OCI-LY7 (cell line): Measurements from ENCODE around the gene CD2BP2. TPM values are rescaled to one million over a fixed set of nuclear protein-coding genes. Genes with fewer than 3 reads are reported as not detected.

Experiments
- BruUV-seq: library from RNA; stranded (reverse); fragments of 400-500 nt; replicated peaks from 2 replicates; lab custom pipeline; 2021; lab: Mats Ljungman, UMichigan
- CTCF ChIA-PET: fragments of 300-600 bp; sonication (Branson Sonifier 250); formaldehyde crosslinking; loops from one replicate; lab custom pipeline; 2022; ENCODE audit warnings: antibody characterized with exemption; ENCODE audit not compliant: unreplicated experiment; lab: Charles Lee
- POLR2A ChIA-PET: fragments of 300-600 bp; sonication (Branson Sonifier 250); formaldehyde crosslinking; loops from one replicate; lab custom pipeline; 2022; ENCODE audit warnings: antibody characterized with exemption; lab: Charles Lee
- DNase-seq: peaks from one replicate; pipeline ENCODE4 v3.0.0-alpha.2; 2015; ENCODE audit warnings: low spot score
- H2AFZ ChIP-seq: fragments of 200-600 bp; sonication (generic), shearing (Covaris generic); 2 replicates; pipeline ENCODE4 v1.6.1; 2014; ENCODE audit warnings: mild to moderate bottlenecking, antibody characterized with exemption, low read length, moderate library complexity
- H3K27ac ChIP-seq: fragments of 200-600 bp; sonication (generic); 2 replicates; pipeline ENCODE4 v1.5.1; 2014; ENCODE audit warnings: mixed run types, low read depth, mild to moderate bottlenecking, moderate library complexity, low read length, inconsistent platforms; ENCODE audit not compliant: poor library complexity, severe bottlenecking
- H3K36me3 ChIP-seq: fragments of 200-600 bp; sonication (generic); 2 replicates; pipeline ENCODE4 v1.6.1; 2014; ENCODE audit warnings: mild to moderate bottlenecking, antibody characterized with exemption, low read length, moderate library complexity, mixed read lengths; ENCODE audit not compliant: insufficient read depth
- H3K4me1 ChIP-seq: fragments of 200-600 bp; sonication (generic); 2 replicates; pipeline ENCODE4 v1.5.1; 2014; ENCODE audit warnings: mild to moderate bottlenecking, low read length; ENCODE audit not compliant: insufficient read depth, poor library complexity, severe bottlenecking
- H3K4me2 ChIP-seq: fragments of 200-600 bp; sonication (generic); 2 replicates; pipeline ENCODE4 v1.6.1; 2014; ENCODE audit warnings: mild to moderate bottlenecking, low read length
- H3K4me3 ChIP-seq: fragments of 200-600 bp; sonication (generic); 2 replicates; pipeline ENCODE4 v1.5.1; 2014; ENCODE audit warnings: mild to moderate bottlenecking, low read depth, low read length; ENCODE audit not compliant: poor library complexity, severe bottlenecking
- H3K79me2 ChIP-seq: fragments of 200-600 bp; sonication (generic); 2 replicates; pipeline ENCODE4 v1.6.1; 2016; ENCODE audit warnings: low read depth, mild to moderate bottlenecking, low read length, moderate library complexity, mixed read lengths; ENCODE audit not compliant: insufficient read depth
- H3K9me2 ChIP-seq: fragments of 200-600 bp; sonication (generic); 2 replicates; pipeline ENCODE4 v1.6.1; 2016; ENCODE audit warnings: mild to moderate bottlenecking, low read length, mixed read lengths; ENCODE audit not compliant: insufficient read depth
- H3K9me3 ChIP-seq: fragments of 200-600 bp; sonication (generic); 2 replicates; pipeline ENCODE4 v1.6.1; 2014; ENCODE audit warnings: mild to moderate bottlenecking, mixed run types, low read length, mixed read lengths
- H4K20me1 ChIP-seq: fragments of 200-600 bp; sonication (generic); 2 replicates; pipeline ENCODE4 v1.6.1; 2014; ENCODE audit warnings: mild to moderate bottlenecking, antibody characterized with exemption, low read length, moderate library complexity, mixed read lengths; ENCODE audit not compliant: insufficient read depth
- CTCF ChIP-seq: fragments of 200-600 bp; sonication (generic); conservative IDR thresholded peaks from 2 replicates; pipeline ENCODE4 v1.5.1; 2014; ENCODE audit warnings: mild to moderate bottlenecking, antibody characterized with exemption, low read length, moderate library complexity, mixed read lengths
- EZH2phosphoT487 ChIP-seq: fragments of 200-600 bp; sonication (generic); IDR thresholded peaks from 2 replicates; pipeline ENCODE4 v1.6.1; 2018; ENCODE audit warnings: low read depth, borderline replicate concordance, mild to moderate bottlenecking, mixed run types, antibody characterized with exemption, low read length, moderate library complexity, mixed read lengths
- intact Hi-C: fragments of 100-400 bp; cut with micrococcal nuclease; formaldehyde crosslinking; loops from one replicate; pipeline ENCODE4 v1.10.0; 2022; ENCODE audit not compliant: unreplicated experiment
- total RNA-seq, 2 experiments: library from RNA; depleted of rRNA in 1 of 2; stranded (reverse); fragments of >200 nt in 1 of 2; shearing (Covaris generic) in 1 of 2; gene quantifications; 2 replicates each; pipeline ENCODE4 v1.2.3, GENCODE V29; 2014 to 2022

Gene CD2BP2
- total RNA-seq, 2 experiments from 2014 or later = 69.2 to 111 TPM

DNA sequence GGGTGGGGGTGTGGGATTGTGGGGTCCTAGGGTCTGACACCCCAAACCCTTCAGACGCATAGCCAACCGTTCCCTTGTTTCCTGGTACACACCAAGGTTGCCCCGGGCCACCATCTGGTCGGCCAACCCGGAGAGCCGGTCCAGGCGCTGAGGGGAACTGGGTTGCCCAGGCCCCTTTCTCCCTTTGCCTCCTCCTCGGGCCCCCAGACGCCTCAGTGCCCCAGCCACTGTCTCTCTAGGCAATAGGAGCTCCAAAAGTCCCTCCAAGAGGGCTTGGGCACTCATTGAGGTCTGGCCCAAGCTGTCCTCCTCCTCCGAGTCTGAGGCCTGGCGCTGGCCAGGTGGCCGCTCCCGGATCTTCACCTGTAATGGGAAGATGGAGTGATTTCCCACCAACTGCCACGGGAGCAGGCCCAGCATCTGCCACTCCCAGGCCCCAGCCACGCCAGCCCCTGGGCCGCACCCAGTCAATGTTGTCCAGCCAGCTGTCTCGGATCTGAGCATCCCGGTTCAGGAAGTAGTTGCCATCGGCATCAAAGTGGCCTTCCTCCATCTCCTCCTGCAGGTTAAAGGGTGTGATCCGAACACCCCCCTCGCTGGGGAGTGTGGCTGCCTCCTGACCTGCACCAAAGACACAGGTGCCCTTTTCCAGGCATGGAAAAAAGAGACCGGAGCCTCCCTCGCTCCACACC is 1.5 kb downstream of the CD2BP2 start:
- Histone ChIP-seq H3K4me1 (peaks cover 79% of the 10 kb centered on the region), H3K79me2 (peaks cover 37% of the 10 kb centered on the region), H2AFZ (no peak overlapping the region), H3K36me3 (peaks cover 68% of the 10 kb centered on the region), H3K9me2 (no peaks in the 10 kb centered on the region), H3K4me2 (peak overlapping the region; percentile 99), H4K20me1 (no peaks in the 10 kb centered on the region), H3K4me3 (peak overlapping the region; percentile 98), H3K9me3 (no peaks in the 10 kb centered on the region), H3K27ac (peak overlapping the region; percentile 76)
- ChIA-PET CTCF (interaction anchor here (0.6 to 1.1 kb wide), 4 partner anchors 11 to 296 kb away, joined by 3 to 9 read pairs (median 4); partner anchors contain the start of gene TBC1D10B), POLR2A (interaction anchor here (0.9 to 4.5 kb wide), 5 partner anchors 11 to 29 kb away, joined by 3 to 21 read pairs (median 7); partner anchors contain the start of genes SEPTIN1 and TBC1D10B)
- DNase-seq = no peak
- BruUV-seq = TSS peak; percentile 77
- TF ChIP-seq EZH2phosphoT487 (no peak), CTCF (no peak)
- intact Hi-C loops = loop anchor here (10.0 kb wide), 1 partner anchor 289 kb away; the partner anchor contains the start of gene ALDOA

DNA sequence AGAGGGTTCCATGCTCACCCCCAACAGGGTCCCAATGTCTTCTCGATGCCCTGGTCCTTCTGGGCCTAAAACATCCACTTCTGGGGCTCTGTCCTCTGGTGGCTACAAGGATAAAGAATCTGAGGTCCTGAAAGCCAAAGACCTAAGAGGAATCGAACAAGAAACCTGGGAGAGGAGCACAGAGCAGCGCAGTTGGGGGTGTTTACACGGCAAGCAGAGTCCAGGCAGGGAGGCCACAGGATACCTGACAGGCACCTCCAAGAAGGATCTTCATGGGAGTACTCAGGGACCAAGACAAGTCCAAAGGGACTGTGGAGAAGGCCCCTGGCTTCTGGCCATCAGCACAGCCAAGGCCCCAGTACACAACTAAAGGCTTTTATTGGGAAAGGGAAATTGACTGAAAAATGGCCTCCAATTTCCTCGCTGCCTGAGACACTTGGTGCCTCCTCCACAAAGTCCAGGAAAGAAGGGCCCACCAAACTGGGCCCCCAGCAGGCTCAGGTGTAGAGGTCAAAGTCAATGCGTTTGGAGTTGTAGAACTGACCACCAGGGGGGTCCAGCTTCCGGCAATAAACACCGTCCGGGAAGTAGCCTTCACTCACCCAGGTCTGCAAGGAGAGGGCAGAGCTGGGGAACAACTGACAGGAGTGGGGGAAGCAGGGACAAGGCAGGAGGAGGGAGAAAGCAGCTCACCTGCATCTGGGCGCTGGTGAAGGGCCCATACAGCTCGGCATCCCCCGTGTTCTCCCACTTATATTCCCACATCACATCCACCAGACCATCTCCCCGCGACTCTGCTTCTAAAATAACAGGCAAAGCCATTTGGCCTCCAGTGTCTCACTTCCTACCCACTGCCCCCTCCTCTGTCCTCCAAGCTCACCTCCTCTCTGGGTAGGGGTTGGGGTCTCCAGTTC is 2.4 kb downstream of the CD2BP2 start:
- peak overlapping the region; percentile 99 for H3K4me2 ChIP-seq
- DNase-seq = peak; percentile 37
- no TSS peak for BruUV-seq
- H2AFZ ChIP-seq = no peak overlapping the region
- peaks cover 66% of the 10 kb centered on the region for H3K36me3 ChIP-seq
- ChIA-PET CTCF (interaction anchor here (0.6 kb wide), 2 partner anchors 18 to 295 kb away, joined by 3 to 9 read pairs; no protein-coding TSS in a partner anchor), POLR2A (interaction anchor here (0.5 to 4.5 kb wide), 3 partner anchors 10 to 46 kb away, joined by 3 to 21 read pairs (median 18); partner anchors contain the start of gene TBC1D10B)
- no peaks in the 10 kb centered on the region for H4K20me1 ChIP-seq
- H3K4me3 ChIP-seq = peak overlapping the region; percentile 98
- peak overlapping the region; percentile 98 for H3K27ac ChIP-seq
- H3K9me3 ChIP-seq = no peaks in the 10 kb centered on the region
- intact Hi-C loops = loop anchor here (10.0 kb wide), 1 partner anchor 288 kb away; the partner anchor contains the start of gene ALDOA
- peaks cover 88% of the 10 kb centered on the region for H3K4me1 ChIP-seq
- TF ChIP-seq EZH2phosphoT487 (no peak), CTCF (peak; percentile 50)
- no peaks in the 10 kb centered on the region for H3K9me2 ChIP-seq
- peaks cover 37% of the 10 kb centered on the region for H3K79me2 ChIP-seq
